NK-92 (cell line): ENCODE results near the gene LRCH3.

ENCODE experiments used
- DNase-seq: peaks from one replicate; lab custom pipeline; 2025; ENCODE audit not compliant: unreplicated experiment; lab: John Stamatoyannopoulos, UW

LRCH3 gene

DNA sequence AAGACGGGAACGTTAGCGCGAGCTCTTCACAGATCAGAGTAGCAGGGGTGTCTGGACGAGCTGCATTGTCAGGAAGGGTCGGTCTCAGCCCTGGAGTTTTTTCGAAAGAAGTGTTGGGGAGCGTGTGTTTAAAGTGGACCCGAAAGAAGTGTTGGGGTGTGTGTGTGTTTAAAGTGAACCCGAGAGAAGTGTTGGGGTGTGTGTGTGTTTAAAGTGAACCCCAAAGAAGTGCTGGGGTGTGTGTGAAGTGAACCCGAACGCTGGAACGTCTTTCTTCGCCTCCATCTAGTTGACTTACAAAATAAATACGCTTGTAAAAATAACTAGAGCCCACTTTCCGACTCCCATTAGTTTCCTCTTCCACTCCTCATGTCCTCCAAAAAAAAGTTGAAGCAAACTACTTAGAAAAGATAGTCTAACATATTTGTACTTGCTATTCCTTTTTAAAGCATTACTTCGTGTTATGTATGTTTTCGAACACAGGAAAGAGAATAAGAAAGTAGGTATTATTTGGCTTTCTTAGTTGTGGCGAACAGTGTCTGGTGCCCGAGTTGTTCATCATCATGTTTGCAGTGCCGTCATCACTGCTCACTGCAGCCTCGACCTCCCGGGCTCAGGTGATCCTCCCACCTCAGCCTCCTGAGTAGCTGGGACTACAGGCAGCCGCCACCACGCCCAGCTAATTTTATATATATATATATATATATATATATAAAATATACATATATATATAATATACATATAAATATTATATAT, 1.0 kb downstream of the LRCH3 start:
- no peak for DNase-seq

- DNase-seq = no peak
Observed at GRCh38 chr3:197793247-197793646, 2.2 kb downstream of the LRCH3 start.

DNA sequence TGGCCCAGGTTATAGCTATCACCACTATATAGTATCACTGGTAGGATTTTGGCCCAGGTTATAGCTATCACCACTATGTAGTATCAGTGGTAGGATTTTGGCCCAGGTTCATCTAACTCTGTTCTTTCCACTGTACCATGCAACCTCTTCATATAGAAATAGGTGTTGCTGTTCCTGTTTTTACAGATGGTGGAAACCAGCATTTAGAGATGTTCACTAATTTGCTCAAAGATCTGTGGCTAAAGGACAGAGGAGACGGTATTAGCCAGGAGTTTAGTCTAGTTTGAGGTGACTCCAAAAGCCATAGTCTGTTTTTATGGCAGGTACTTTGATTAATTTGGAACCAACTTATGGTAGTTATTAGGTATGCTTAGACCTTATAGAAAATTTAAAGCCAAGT, 3.1 kb downstream of the LRCH3 start:
- no peak for DNase-seq

DNA sequence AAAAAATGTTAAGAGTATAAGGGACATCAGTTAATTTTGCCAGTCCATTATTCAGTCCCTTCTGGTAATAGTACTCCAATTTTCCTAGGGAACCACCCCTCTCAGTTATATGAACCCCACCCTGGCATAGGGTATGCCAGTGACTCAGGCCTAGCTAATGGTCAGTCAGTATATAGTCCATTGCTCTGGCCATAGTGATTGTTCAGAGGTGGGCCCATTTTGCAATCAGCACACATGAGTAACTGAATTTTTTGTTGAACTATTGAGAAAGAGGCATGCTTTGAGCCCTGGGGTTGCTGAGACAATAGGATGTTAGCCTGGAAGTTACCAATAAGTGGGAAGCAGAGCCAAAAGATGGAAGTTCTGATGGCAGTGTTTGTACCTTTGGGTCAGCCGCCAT, 4.1 kb downstream of the LRCH3 start:
- DNase-seq = no peak

DNA sequence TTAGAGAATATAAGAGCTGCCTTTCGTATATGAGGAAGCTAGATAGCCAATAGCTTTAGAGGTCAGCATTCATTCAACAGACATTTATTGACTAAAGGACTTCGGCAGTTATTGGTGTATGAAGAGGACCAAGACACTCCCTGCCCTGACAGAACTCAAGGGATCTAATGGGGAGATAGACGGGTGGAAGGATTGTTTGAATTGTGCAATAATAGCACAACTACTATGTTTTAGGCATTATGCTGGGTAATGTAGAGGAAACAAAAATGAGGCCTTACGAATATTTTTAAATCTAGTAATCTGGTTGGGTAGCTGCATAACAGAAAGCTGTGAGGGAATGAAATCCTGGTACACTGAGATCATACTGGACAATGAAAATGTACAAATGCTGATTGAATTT, 5.0 kb downstream of the LRCH3 start:
- no peak for DNase-seq

DNA sequence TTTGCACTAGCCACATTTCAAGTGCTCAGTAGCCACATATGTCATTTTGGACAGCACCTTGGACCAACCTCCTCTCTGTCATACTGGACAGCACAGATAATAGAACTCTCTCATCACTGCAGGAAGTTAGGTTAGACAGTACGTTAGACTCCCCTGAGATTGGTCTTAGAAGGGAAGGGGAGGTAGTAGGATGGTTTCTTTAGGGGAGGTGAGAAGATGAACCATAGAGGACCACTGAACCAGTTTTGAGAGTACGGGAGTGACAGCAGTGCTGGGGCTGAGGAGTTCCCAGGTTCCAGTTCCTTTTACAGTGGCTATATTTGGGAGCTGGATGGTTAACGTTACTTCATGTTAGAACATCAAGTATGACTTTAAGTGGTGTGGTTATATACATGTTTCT, 7.8 kb downstream of the LRCH3 start:
- DNase-seq = no peak

GRCh38 chr3:197800379-197800778, 9.3 kb downstream of the LRCH3 start:
- DNase-seq = no peak

DNA sequence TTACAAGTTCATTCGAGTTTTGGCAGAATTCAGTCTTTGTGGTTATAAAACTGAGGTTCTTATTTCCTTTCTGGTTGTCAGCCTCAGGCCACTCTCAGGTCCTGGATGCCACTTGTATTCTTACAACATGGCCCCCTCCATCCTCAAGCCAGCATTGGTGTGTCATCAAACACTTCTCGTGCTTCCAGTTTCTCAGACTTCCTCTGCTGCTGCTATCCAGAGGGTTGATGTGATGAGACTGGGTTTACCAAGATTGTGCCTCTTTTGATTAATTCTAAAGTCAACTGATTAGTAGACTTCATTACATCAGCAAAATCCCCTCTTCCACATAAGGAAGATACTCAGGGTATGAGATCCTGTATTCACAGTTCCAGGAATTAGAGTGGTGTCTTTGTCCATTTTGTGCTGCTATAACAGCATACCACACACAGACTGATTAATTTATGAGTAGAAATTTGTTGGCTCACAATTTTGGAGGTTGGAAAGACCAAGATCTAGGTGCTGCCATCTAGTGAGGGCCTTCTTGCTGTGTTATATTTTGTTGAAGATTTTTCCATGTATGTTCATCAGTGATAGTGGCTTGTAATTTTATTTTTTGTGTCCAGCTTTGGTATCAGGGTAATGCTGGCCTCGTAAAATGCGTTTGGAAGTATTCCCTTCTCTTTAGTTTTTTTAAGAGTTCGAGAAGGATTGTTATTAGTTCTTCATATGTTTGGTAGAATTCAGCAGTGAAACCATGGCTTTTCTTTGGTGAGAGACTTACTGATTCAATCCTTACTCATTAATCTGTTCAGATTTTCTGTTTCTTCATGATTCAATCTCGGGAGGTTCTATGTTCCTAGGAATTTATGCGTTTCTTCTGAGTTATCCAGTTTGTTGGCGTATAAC, 11.1 kb downstream of the LRCH3 start:
- no peak for DNase-seq

- no peak for DNase-seq
Observed at GRCh38 chr3:197802779-197803459, 11.9 kb downstream of the LRCH3 start.

- no peak for DNase-seq
Observed at GRCh38 chr3:197804511-197804910, 13.5 kb downstream of the LRCH3 start.

DNA sequence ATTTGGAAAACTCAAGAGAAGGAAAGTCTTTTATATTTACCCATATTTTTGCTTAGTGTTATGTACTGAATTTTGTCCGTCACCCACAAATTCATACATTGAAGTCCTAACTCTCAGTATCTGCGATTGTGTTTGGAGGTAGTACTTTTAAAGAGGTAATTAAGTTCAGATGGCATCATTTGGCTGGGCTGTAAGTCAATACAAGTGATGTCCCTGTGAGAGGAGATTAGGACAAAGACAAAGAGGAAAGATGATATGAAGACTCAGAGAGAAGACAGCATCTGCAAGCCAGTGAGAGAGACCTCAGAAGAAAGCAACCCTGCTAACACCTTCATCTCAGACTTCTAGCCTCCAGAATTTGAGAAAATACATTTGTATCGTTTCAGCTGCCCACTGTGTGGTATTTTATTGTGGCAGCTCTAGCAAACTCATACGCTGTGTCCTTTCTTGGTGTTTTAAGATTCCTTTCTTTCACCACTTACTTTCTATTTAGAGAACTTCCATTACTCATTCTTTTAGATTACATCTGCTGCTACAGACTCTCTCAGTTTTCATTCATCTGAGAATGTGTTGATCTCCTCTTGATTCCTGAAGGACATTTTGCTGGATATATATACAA, 17.0 kb downstream of the LRCH3 start:
- no peak for DNase-seq

DNA sequence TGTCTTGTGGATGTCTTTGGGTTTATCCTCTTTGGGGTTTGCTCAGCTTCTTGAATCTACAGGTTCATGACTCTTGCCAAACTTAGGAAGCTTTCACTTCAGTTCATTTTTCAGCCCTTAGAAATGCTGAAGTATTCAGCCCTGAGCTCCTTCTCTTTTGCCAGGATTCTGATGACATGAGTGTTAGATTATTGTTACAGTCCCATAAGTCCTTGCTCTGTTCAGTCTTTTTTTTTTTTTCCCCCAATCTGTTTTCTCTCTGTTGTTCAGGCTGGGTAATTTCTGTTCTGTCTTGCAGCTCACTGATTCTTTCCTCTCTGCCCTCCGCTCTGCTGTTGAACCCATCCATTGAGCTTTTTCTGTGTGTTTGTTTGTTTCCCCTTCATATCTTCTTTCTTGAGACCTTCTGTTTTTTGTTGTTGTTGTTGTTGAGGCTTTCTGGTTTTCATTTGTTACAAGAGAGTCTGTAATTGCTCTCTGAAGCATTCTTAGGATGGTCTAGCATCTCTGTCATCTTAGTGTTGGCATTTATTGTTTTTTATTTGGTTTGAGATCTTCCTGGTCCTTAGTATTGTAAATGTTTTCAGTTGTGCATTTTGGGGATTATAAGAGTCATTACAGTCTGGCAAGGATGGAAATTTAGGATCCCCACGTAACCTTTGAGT, 18.4 kb downstream of the LRCH3 start:
- DNase-seq = no peak

DNA sequence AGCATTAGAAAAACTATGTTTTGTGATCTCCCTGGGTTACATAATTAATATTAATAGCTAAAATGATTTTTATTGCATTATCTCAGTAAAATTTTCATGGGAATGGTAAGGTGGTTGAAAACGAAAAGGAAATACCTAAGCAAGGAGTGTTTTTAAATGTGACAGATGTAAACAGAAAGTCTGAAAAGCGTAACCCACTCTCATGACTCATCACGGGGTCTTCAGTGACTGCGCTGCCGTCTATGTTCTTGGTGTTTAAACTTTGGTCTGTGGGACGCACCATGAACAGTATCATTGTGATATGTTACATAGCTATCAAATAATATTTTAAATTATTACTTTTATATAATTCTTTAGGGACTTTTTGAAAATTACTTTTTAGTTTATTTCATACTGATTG, 19.8 kb downstream of the LRCH3 start:
- DNase-seq = no peak

GRCh38 chr3:197811343-197811742, 20.3 kb downstream of the LRCH3 start:
- no peak for DNase-seq

DNA sequence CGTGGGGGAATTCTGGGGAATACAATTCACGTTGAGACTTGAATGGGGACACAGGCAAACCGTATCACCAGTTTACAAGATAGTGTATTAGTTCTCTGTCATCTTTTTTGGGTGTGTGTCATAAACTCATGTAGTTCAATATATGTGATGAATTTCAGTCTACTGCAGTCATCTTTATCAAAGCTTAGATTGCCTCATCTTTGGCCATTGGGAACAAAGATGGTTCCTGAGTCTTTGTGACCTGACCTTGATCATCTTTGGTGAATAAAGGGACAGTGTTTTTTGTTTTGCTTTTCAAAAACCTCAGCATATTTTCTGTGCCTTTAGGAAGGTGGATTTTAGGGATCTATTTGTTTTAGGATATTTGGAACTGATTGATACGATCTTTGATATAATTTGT, 23.3 kb downstream of the LRCH3 start:
- no peak for DNase-seq

- no peak for DNase-seq
Observed at GRCh38 chr3:197820550-197821335, 29.7 kb downstream of the LRCH3 start.

DNA sequence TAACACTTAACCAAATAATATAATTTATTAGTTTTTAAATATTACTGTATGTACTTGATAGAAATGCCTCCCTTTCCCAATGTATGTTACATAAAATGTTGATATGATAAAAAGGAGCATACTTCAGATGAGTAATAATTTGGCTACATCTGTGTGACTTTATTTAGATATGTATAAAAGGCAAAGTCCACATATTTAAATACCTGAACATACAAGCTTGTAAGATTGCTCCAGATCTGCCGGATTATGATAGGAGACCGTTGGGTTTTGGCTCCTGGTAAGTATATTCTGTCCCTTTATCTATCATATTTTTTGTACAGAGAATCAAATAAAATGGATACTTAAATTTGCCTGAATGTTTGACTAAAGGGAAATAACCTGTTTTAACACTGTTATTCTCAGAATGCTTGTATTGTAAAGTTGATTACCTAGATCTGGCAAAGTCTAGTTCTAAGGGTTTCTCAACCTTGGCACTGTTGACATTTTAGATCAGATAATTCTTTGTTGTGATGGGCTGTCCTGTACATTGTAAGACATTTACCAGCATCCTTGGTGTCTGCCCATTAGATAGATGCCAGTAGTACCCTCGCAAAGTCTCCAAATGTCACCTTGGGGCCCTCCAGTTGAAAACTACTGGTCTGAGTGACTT, 38.5 kb downstream of the LRCH3 start:
- no peak for DNase-seq

- DNase-seq = no peak
Observed at GRCh38 chr3:197830308-197830966, 39.4 kb downstream of the LRCH3 start.

DNA sequence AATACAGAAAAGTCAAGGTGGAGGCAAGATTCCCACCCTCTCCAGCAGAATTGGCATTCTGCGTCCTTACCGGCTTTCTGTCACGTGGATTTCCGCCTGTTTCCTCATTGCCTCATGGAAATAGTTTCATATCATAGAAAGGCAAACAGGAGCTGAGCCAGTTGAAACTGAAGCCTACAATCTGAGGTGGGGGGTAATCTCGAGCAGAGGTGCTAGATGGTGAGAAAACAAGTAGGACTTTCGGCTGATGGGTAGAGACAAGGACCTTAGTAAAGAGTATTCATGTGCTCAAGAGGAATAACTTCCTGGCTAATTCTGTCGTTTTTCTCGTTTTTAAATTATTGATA, 39.9 kb downstream of the LRCH3 start:
- DNase-seq = no peak
